ENCODE results near the gene NELFB.

Gene NELFB

GRCh38 chr9:137275203-137275587, 20.1 kb downstream of the NELFB start:
- Histone ChIP-seq H3K9ac (ENCODE audit: low read length) (no peak overlapping the region), H3K4me1 (ENCODE audit: insufficient read depth, low read length, severe bottlenecking) (peaks cover 65% of the 10 kb centered on the region), H3F3A (ENCODE audit: insufficient read depth, low read length) (no peaks in the 10 kb centered on the region), H3K9me2 (ENCODE audit: low read depth, low read length) (no peaks in the 10 kb centered on the region), H3K4me2 (ENCODE audit: low read length) (no peak overlapping the region), H3K4me3 (ENCODE audit: low read depth, low read length, poor library complexity, severe bottlenecking) (no peak overlapping the region), H2AFZ (ENCODE audit: low read length) (no peak overlapping the region), H3K9me3 (ENCODE audit: low read length) (no peaks in the 10 kb centered on the region), H4K20me1 (ENCODE audit: insufficient read depth, low read length) (no peaks in the 10 kb centered on the region), H3K27ac (ENCODE audit: low read depth, low read length, poor library complexity, severe bottlenecking) (peak overlapping the region; percentile 83), H3K36me3 (ENCODE audit: insufficient read depth, low read length) (peaks cover 22% of the 10 kb centered on the region), H3K79me2 (ENCODE audit: insufficient read depth, low read length) (no peaks in the 10 kb centered on the region), H3K27me3 (ENCODE audit: insufficient read depth, low read length) (no peaks in the 10 kb centered on the region)
- TF ChIP-seq EZH2 (IDR thresholded peaks at IDR 0.05; ENCODE audit: borderline replicate concordance, low read length), result no peak
- TF ChIP-seq, protein P1, sequence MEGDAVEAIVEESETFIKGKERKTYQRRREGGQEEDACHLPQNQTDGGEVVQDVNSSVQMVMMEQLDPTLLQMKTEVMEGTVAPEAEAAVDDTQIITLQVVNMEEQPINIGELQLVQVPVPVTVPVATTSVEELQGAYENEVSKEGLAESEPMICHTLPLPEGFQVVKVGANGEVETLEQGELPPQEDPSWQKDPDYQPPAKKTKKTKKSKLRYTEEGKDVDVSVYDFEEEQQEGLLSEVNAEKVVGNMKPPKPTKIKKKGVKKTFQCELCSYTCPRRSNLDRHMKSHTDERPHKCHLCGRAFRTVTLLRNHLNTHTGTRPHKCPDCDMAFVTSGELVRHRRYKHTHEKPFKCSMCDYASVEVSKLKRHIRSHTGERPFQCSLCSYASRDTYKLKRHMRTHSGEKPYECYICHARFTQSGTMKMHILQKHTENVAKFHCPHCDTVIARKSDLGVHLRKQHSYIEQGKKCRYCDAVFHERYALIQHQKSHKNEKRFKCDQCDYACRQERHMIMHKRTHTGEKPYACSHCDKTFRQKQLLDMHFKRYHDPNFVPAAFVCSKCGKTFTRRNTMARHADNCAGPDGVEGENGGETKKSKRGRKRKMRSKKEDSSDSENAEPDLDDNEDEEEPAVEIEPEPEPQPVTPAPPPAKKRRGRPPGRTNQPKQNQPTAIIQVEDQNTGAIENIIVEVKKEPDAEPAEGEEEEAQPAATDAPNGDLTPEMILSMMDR (IDR thresholded peaks at IDR 0.05; ENCODE audit: low read length), result no peak

GRCh38 chr9:137275588-137276472, 20.7 kb downstream of the NELFB start:
- peaks cover 21% of the 10 kb centered on the region for H3K36me3 ChIP-seq (ENCODE audit: insufficient read depth, low read length)
- no peak overlapping the region for H2AFZ ChIP-seq (ENCODE audit: low read length)
- H3K79me2 ChIP-seq (ENCODE audit: insufficient read depth, low read length), result no peaks in the 10 kb centered on the region
- no peaks in the 10 kb centered on the region for H3K27me3 ChIP-seq (ENCODE audit: insufficient read depth, low read length)
- H3K9me2 ChIP-seq (ENCODE audit: low read depth, low read length), result no peaks in the 10 kb centered on the region
- H4K20me1 ChIP-seq (ENCODE audit: insufficient read depth, low read length), result no peaks in the 10 kb centered on the region
- H3K9me3 ChIP-seq (ENCODE audit: low read length), result no peaks in the 10 kb centered on the region
- no peak for TF ChIP-seq EZH2 (IDR thresholded peaks at IDR 0.05; ENCODE audit: borderline replicate concordance, low read length)
- TF ChIP-seq, protein P1 (IDR thresholded peaks at IDR 0.05; ENCODE audit: low read length), result no peak
- H3K4me3 ChIP-seq (ENCODE audit: low read depth, low read length, poor library complexity, severe bottlenecking), result no peak overlapping the region
- no peak overlapping the region; the same call in 1 of the 2 replicates for H3K9ac ChIP-seq (ENCODE audit: low read length)
- H3K4me2 ChIP-seq (ENCODE audit: low read length), result no peak overlapping the region
- peak overlapping the region; percentile 83 for H3K27ac ChIP-seq (ENCODE audit: low read depth, low read length, poor library complexity, severe bottlenecking)
- peaks cover 71% of the 10 kb centered on the region for H3K4me1 ChIP-seq (ENCODE audit: insufficient read depth, low read length, severe bottlenecking)
- no peaks in the 10 kb centered on the region for H3F3A ChIP-seq (ENCODE audit: insufficient read depth, low read length)

GRCh38 chr9:137276473-137277328, 21.6 kb downstream of the NELFB start:
- Histone ChIP-seq H3K27ac (ENCODE audit: low read depth, low read length, poor library complexity, severe bottlenecking) (peak overlapping the region; percentile 83), H3K9me2 (ENCODE audit: low read depth, low read length) (no peaks in the 10 kb centered on the region), H3K4me2 (ENCODE audit: low read length) (peak overlapping the region; percentile 64), H3F3A (ENCODE audit: insufficient read depth, low read length) (no peaks in the 10 kb centered on the region), H3K36me3 (ENCODE audit: insufficient read depth, low read length) (peaks cover 18% of the 10 kb centered on the region), H3K4me3 (ENCODE audit: low read depth, low read length, poor library complexity, severe bottlenecking) (peak overlapping the region; percentile 57), H3K27me3 (ENCODE audit: insufficient read depth, low read length) (no peaks in the 10 kb centered on the region), H4K20me1 (ENCODE audit: insufficient read depth, low read length) (no peaks in the 10 kb centered on the region), H2AFZ (ENCODE audit: low read length) (no peak overlapping the region), H3K79me2 (ENCODE audit: insufficient read depth, low read length) (no peaks in the 10 kb centered on the region), H3K9me3 (ENCODE audit: low read length) (no peaks in the 10 kb centered on the region), H3K9ac (ENCODE audit: low read length) (peak overlapping the region; percentile 58), H3K4me1 (ENCODE audit: insufficient read depth, low read length, severe bottlenecking) (peaks cover 64% of the 10 kb centered on the region)
- TF ChIP-seq, protein P1 (IDR thresholded peaks at IDR 0.05; ENCODE audit: low read length), result no peak
- no peak for TF ChIP-seq EZH2 (IDR thresholded peaks at IDR 0.05; ENCODE audit: borderline replicate concordance, low read length)

All from OCI-LY1 (cell line).